IgD-negative memory B cell (primary cell): Measurements from ENCODE around the gene CD7. TPM values are rescaled to one million over a fixed set of nuclear protein-coding genes. Genes with fewer than 3 reads are reported as not detected.

Experiments used
- H3K27ac Mint-ChIP-seq, 3 donors: one replicate each; pipeline ENCODE4 v1.8.0; 2020 to 2022; ENCODE audit warnings: mild to moderate bottlenecking in 3 of 3, mixed read lengths in 3 of 3, moderate library complexity in 1 of 3
- H3K27me3 Mint-ChIP-seq: one replicate; pipeline ENCODE4 v1.8.0; 2021; ENCODE audit warnings: mixed read lengths
- H3K36me3 Mint-ChIP-seq: one replicate; pipeline ENCODE4 v1.8.0; 2020; ENCODE audit warnings: mild to moderate bottlenecking, mixed read lengths
- H3K4me1 Mint-ChIP-seq, 3 donors: one replicate each; pipeline ENCODE4 v1.8.0; 2020 to 2022; ENCODE audit warnings: mixed read lengths in 3 of 3, mild to moderate bottlenecking in 1 of 3
- H3K4me3 Mint-ChIP-seq, 4 donors: one replicate each; pipeline ENCODE4 v1.8.0; 2020 to 2022; ENCODE audit warnings: mild to moderate bottlenecking in 4 of 4, mixed read lengths in 4 of 4, moderate library complexity in 3 of 4
- H3K9me3 Mint-ChIP-seq, 3 donors: one replicate each; pipeline ENCODE4 v1.8.0; 2020 to 2021; ENCODE audit warnings: mixed read lengths in 3 of 3, mild to moderate bottlenecking in 1 of 3
- polyA plus RNA-seq: library from polyadenylated mRNA; unstranded; fragments of 300-500 nt; fragmentation: Illumina TruSeq; gene quantifications from one replicate; pipeline ENCODE4 v1.2.3, GENCODE V29; 2021

The CD7 gene
- polyA plus RNA-seq, 1 donor from 2014 or later: 4.4 TPM

- H3K27me3 Mint-ChIP-seq: peaks cover 26% of the 10 kb centered on the region
- no peak overlapping the region for H3K4me3 Mint-ChIP-seq
- H3K27ac Mint-ChIP-seq: no peak overlapping the region
- H3K36me3 Mint-ChIP-seq: no peaks in the 10 kb centered on the region
- H3K9me3 Mint-ChIP-seq: no peaks in the 10 kb centered on the region
- H3K4me1 Mint-ChIP-seq: peaks cover 3 to 4% (median 3%) of the 10 kb centered on the region in 3 donors
These were observed 8.1 kb upstream of the CD7 start for GRCh38 chr17:82325286-82326180.

GRCh38 chr17:82324566-82325285 lies 7.3 kb upstream of the CD7 start:
- Mint-ChIP-seq H3K27ac (no peak overlapping the region), H3K27me3 (peaks cover 26% of the 10 kb centered on the region), H3K4me3 (no peak overlapping the region), H3K4me1 (peaks cover 3 to 4% (median 3%) of the 10 kb centered on the region in 3 donors), H3K9me3 (no peaks in the 10 kb centered on the region), H3K36me3 (no peaks in the 10 kb centered on the region)

GRCh38 chr17:82323514-82324234 lies 6.3 kb upstream of the CD7 start:
- no peak overlapping the region for H3K4me3 Mint-ChIP-seq
- no peak overlapping the region for H3K27ac Mint-ChIP-seq
- H3K4me1 Mint-ChIP-seq: peaks cover 3 to 4% (median 3%) of the 10 kb centered on the region in 3 donors
- H3K9me3 Mint-ChIP-seq: no peaks in the 10 kb centered on the region
- peaks cover 17% of the 10 kb centered on the region for H3K27me3 Mint-ChIP-seq
- no peaks in the 10 kb centered on the region for H3K36me3 Mint-ChIP-seq

- no peaks in the 10 kb centered on the region for H3K36me3 Mint-ChIP-seq
- no peak overlapping the region for H3K4me3 Mint-ChIP-seq
- H3K27me3 Mint-ChIP-seq: peaks cover 16% of the 10 kb centered on the region
- no peaks in the 10 kb centered on the region for H3K9me3 Mint-ChIP-seq
- peaks cover 3 to 4% (median 3%) of the 10 kb centered on the region in 3 donors for H3K4me1 Mint-ChIP-seq
- no peak overlapping the region for H3K27ac Mint-ChIP-seq
These were observed 5.4 kb upstream of the CD7 start for GRCh38 chr17:82322526-82323453.

GRCh38 chr17:82321947-82322466 lies 4.6 kb upstream of the CD7 start:
- peaks cover 13% of the 10 kb centered on the region for H3K27me3 Mint-ChIP-seq
- H3K9me3 Mint-ChIP-seq: no peaks in the 10 kb centered on the region
- H3K4me1 Mint-ChIP-seq: peaks cover 3 to 4% (median 3%) of the 10 kb centered on the region in 3 donors
- no peaks in the 10 kb centered on the region for H3K36me3 Mint-ChIP-seq
- H3K4me3 Mint-ChIP-seq: no peak overlapping the region
- no peak overlapping the region for H3K27ac Mint-ChIP-seq

- Mint-ChIP-seq H3K4me1 (peaks cover 3 to 4% (median 3%) of the 10 kb centered on the region in 3 donors), H3K27me3 (peaks cover 12% of the 10 kb centered on the region), H3K9me3 (no peaks in the 10 kb centered on the region), H3K36me3 (no peaks in the 10 kb centered on the region), H3K4me3 (peak overlapping the region; percentile 65 to 83 (median 78)), H3K27ac (peak overlapping the region in 2 of 3 donors; percentile 65 to 97)
These were observed 3.8 kb upstream of the CD7 start for GRCh38 chr17:82320956-82321927.

- Mint-ChIP-seq H3K9me3 (no peaks in the 10 kb centered on the region), H3K27ac (no peak overlapping the region), H3K4me3 (peak overlapping the region in 1 of 4 donors; percentile 41), H3K36me3 (no peaks in the 10 kb centered on the region), H3K4me1 (peaks cover 4 to 7% (median 6%) of the 10 kb centered on the region in 3 donors), H3K27me3 (peaks cover 13% of the 10 kb centered on the region)
These were observed 2.9 kb upstream of the CD7 start for GRCh38 chr17:82320140-82320840.

- Mint-ChIP-seq H3K36me3 (no peaks in the 10 kb centered on the region), H3K4me1 (peaks cover 4 to 6% (median 6%) of the 10 kb centered on the region in 3 donors), H3K27ac (no peak overlapping the region), H3K4me3 (no peak overlapping the region), H3K9me3 (no peaks in the 10 kb centered on the region), H3K27me3 (peaks cover 10% of the 10 kb centered on the region)
These were observed 2.2 kb upstream of the CD7 start for GRCh38 chr17:82319619-82320062.

GRCh38 chr17:82318772-82319606 lies 1.6 kb upstream of the CD7 start:
- peaks cover 4 to 8% (median 5%) of the 10 kb centered on the region in 3 donors for H3K4me1 Mint-ChIP-seq
- no peaks in the 10 kb centered on the region for H3K36me3 Mint-ChIP-seq
- no peaks in the 10 kb centered on the region for H3K9me3 Mint-ChIP-seq
- H3K27ac Mint-ChIP-seq: no peak overlapping the region
- H3K27me3 Mint-ChIP-seq: peaks cover 10% of the 10 kb centered on the region
- no peak overlapping the region for H3K4me3 Mint-ChIP-seq

GRCh38 chr17:82318169-82318498 lies 726 bp upstream of the CD7 start:
- Mint-ChIP-seq H3K36me3 (peaks cover 1% of the 10 kb centered on the region), H3K27ac (no peak overlapping the region), H3K27me3 (peaks cover 6% of the 10 kb centered on the region), H3K4me3 (no peak overlapping the region), H3K4me1 (peaks cover 4 to 8% (median 6%) of the 10 kb centered on the region in 3 donors), H3K9me3 (no peaks in the 10 kb centered on the region)

- Mint-ChIP-seq H3K36me3 (peaks cover 1% of the 10 kb centered on the region), H3K4me3 (peak overlapping the region in 2 of 4 donors; percentile 44 to 45), H3K4me1 (peaks cover 4 to 8% (median 6%) of the 10 kb centered on the region in 3 donors), H3K9me3 (no peaks in the 10 kb centered on the region), H3K27ac (peak overlapping the region in 1 of 3 donors; percentile 62), H3K27me3 (peaks cover 5% of the 10 kb centered on the region)
These were observed 586 bp downstream of the CD7 start for GRCh38 chr17:82316651-82317393.
